Effector memory CD4-positive, alpha-beta T cell (primary cell): ENCODE results near the gene EML5.

Experiments
- DNase-seq, 3 donors: peaks; one replicate each; pipeline ENCODE4 v3.0.0-alpha.2; 2020
- H3K27ac ChIP-seq: 2 replicates; pipeline ENCODE4 v1.7.0; 2013; ENCODE audit warnings: mild to moderate bottlenecking, low read length, moderate library complexity; ENCODE audit not compliant: insufficient read depth, poor library complexity, severe bottlenecking
- H3K27me3 ChIP-seq: replicated peaks from 2 replicates; pipeline ENCODE4 v1.7.0; 2013; ENCODE audit warnings: mild to moderate bottlenecking, low read length; ENCODE audit not compliant: insufficient read depth, control insufficient read depth, poor library complexity, severe bottlenecking
- H3K36me3 ChIP-seq: 2 replicates; pipeline ENCODE4 v1.7.0; 2013; ENCODE audit warnings: mild to moderate bottlenecking, low read length, moderate library complexity; ENCODE audit not compliant: control insufficient read depth, insufficient read depth
- H3K4me1 ChIP-seq: 2 replicates; pipeline ENCODE4 v1.7.0; 2013; ENCODE audit warnings: low read length, mild to moderate bottlenecking; ENCODE audit not compliant: control insufficient read depth, insufficient read depth, poor library complexity, severe bottlenecking
- H3K4me3 ChIP-seq: 2 replicates; pipeline ENCODE4 v1.7.0; 2013; ENCODE audit warnings: low read length, low read depth, mild to moderate bottlenecking; ENCODE audit not compliant: insufficient read depth, poor library complexity, severe bottlenecking
- H3K9me3 ChIP-seq: 2 replicates; pipeline ENCODE4 v1.7.0; 2013; ENCODE audit warnings: mild to moderate bottlenecking, low read length, moderate library complexity; ENCODE audit not compliant: control insufficient read depth

Gene EML5

GRCh38 chr14:88746052-88746451 lies 46.7 kb downstream of the EML5 start:
- H3K36me3 ChIP-seq = no peaks in the 10 kb centered on the region
- H3K27me3 ChIP-seq = no peaks in the 10 kb centered on the region
- no peaks in the 10 kb centered on the region for H3K9me3 ChIP-seq
- H3K4me1 ChIP-seq = no peaks in the 10 kb centered on the region
- H3K4me3 ChIP-seq = no peak overlapping the region
- no peak for DNase-seq
- H3K27ac ChIP-seq = no peak overlapping the region

GRCh38 chr14:88737245-88737644 lies 55.5 kb downstream of the EML5 start:
- Histone ChIP-seq H3K4me1 (no peaks in the 10 kb centered on the region), H3K27ac (no peak overlapping the region), H3K4me3 (no peak overlapping the region), H3K36me3 (no peaks in the 10 kb centered on the region), H3K9me3 (no peaks in the 10 kb centered on the region), H3K27me3 (no peaks in the 10 kb centered on the region)
- no peak for DNase-seq

GRCh38 chr14:88733121-88733520 lies 59.6 kb downstream of the EML5 start:
- Histone ChIP-seq H3K4me3 (no peak overlapping the region), H3K27me3 (no peaks in the 10 kb centered on the region), H3K36me3 (no peaks in the 10 kb centered on the region), H3K4me1 (no peaks in the 10 kb centered on the region), H3K9me3 (no peaks in the 10 kb centered on the region), H3K27ac (no peak overlapping the region)
- no peak for DNase-seq

- H3K9me3 ChIP-seq = no peaks in the 10 kb centered on the region
- no peaks in the 10 kb centered on the region for H3K36me3 ChIP-seq
- no peak overlapping the region for H3K4me3 ChIP-seq
- no peak for DNase-seq
- no peaks in the 10 kb centered on the region for H3K27me3 ChIP-seq
- H3K4me1 ChIP-seq = no peaks in the 10 kb centered on the region
- H3K27ac ChIP-seq = no peak overlapping the region
These were observed 63.6 kb downstream of the EML5 start for GRCh38 chr14:88729159-88729558.

- Histone ChIP-seq H3K27ac (no peak overlapping the region), H3K4me3 (no peak overlapping the region), H3K27me3 (no peaks in the 10 kb centered on the region), H3K36me3 (no peaks in the 10 kb centered on the region), H3K4me1 (no peaks in the 10 kb centered on the region), H3K9me3 (no peaks in the 10 kb centered on the region)
- DNase-seq = no peak
These were observed 65.7 kb downstream of the EML5 start for GRCh38 chr14:88727057-88727456.

- DNase-seq = no peak
- Histone ChIP-seq H3K4me1 (no peaks in the 10 kb centered on the region), H3K9me3 (no peaks in the 10 kb centered on the region), H3K27me3 (no peaks in the 10 kb centered on the region), H3K4me3 (no peak overlapping the region), H3K27ac (no peak overlapping the region), H3K36me3 (no peaks in the 10 kb centered on the region)
These were observed 82.0 kb downstream of the EML5 start for GRCh38 chr14:88710709-88711108.

GRCh38 chr14:88707088-88707487 lies 85.7 kb downstream of the EML5 start:
- H3K4me3 ChIP-seq = no peak overlapping the region
- H3K4me1 ChIP-seq = no peaks in the 10 kb centered on the region
- DNase-seq = no peak
- H3K36me3 ChIP-seq = no peaks in the 10 kb centered on the region
- H3K9me3 ChIP-seq = no peaks in the 10 kb centered on the region
- no peak overlapping the region for H3K27ac ChIP-seq
- H3K27me3 ChIP-seq = no peaks in the 10 kb centered on the region

- Histone ChIP-seq H3K9me3 (no peaks in the 10 kb centered on the region), H3K4me1 (no peaks in the 10 kb centered on the region), H3K27me3 (no peaks in the 10 kb centered on the region), H3K36me3 (no peaks in the 10 kb centered on the region), H3K27ac (no peak overlapping the region), H3K4me3 (no peak overlapping the region)
- no peak for DNase-seq
These were observed 86.3 kb downstream of the EML5 start for GRCh38 chr14:88706425-88706824.

- H3K4me3 ChIP-seq = no peak overlapping the region
- no peak for DNase-seq
- H3K36me3 ChIP-seq = no peaks in the 10 kb centered on the region
- no peaks in the 10 kb centered on the region for H3K9me3 ChIP-seq
- H3K27ac ChIP-seq = no peak overlapping the region
- no peaks in the 10 kb centered on the region for H3K27me3 ChIP-seq
- no peaks in the 10 kb centered on the region for H3K4me1 ChIP-seq
These were observed 94.1 kb downstream of the EML5 start for GRCh38 chr14:88698651-88699050.

- Histone ChIP-seq H3K4me3 (no peak overlapping the region), H3K27ac (no peak overlapping the region), H3K4me1 (no peaks in the 10 kb centered on the region), H3K27me3 (no peaks in the 10 kb centered on the region), H3K9me3 (no peaks in the 10 kb centered on the region), H3K36me3 (no peaks in the 10 kb centered on the region)
- no peak for DNase-seq
These were observed 96.9 kb downstream of the EML5 start for GRCh38 chr14:88695870-88696269.

- DNase-seq = no peak
- no peak overlapping the region for H3K4me3 ChIP-seq
- no peaks in the 10 kb centered on the region for H3K9me3 ChIP-seq
- no peaks in the 10 kb centered on the region for H3K36me3 ChIP-seq
- H3K27ac ChIP-seq = no peak overlapping the region
- no peaks in the 10 kb centered on the region for H3K4me1 ChIP-seq
- H3K27me3 ChIP-seq = no peaks in the 10 kb centered on the region
These were observed 104.4 kb downstream of the EML5 start for GRCh38 chr14:88688386-88688785.
